Stomach (tissue), 9 donors: ENCODE results near the gene ITGAE. TPM values are rescaled to one million over a fixed set of nuclear protein-coding genes. Genes with fewer than 3 reads are reported as not detected.

Experiments used
- DNase-seq, 2 donors: peaks; one replicate each; pipeline versions ENCODE4 v3.0.0 to v3.0.0-alpha.2; 2013 to 2019
- H3K27ac ChIP-seq, 5 donors: fragments of 200-600 bp in 4 of 5; sonication (generic) in 4 of 5; one replicate each; pipeline ENCODE4 v1.5.1; 2013 to 2019; ENCODE audit warnings: mild to moderate bottlenecking in 1 of 5, moderate library complexity in 1 of 5
- H3K27me3 ChIP-seq, 3 donors: fragments of 200-600 bp; sonication (generic); one replicate each; pipeline ENCODE4 v1.5.1; 2017 to 2019; ENCODE audit warnings: mixed run types in 1 of 3
- H3K36me3 ChIP-seq, 4 donors: fragments of 200-600 bp; sonication (generic); 1 replicate in 3 of 4; 2 replicates in 1 of 4; pipeline ENCODE4 v1.5.1; 2016 to 2019
- H3K4me1 ChIP-seq, 4 donors: fragments of 200-600 bp; sonication (generic); one replicate each; pipeline ENCODE4 v1.5.1; 2016 to 2019
- H3K4me3 ChIP-seq, 4 donors: fragments of 200-600 bp; sonication (generic) in 3 of 4; one replicate each; pipeline ENCODE4 v1.5.1; 2016 to 2019; ENCODE audit warnings: mild to moderate bottlenecking in 1 of 4
- H3K9me3 ChIP-seq, 4 donors: fragments of 200-600 bp; sonication (generic); one replicate each; pipeline ENCODE4 v1.5.1; 2016 to 2019
- EP300 ChIP-seq: sonication (generic); formaldehyde crosslinking; IDR thresholded peaks from one replicate; pipeline ENCODE4 v1.6.1; 2017; ENCODE audit warnings: antibody characterized with exemption
- POLR2A ChIP-seq, 4 donors: fragments of 450-650 bp; IDR thresholded peaks; one replicate each; pipeline ENCODE4 v1.6.1; 2016; ENCODE audit warnings: antibody characterized with exemption in 4 of 4, control low read depth in 2 of 4, mild to moderate bottlenecking in 1 of 4, moderate library complexity in 1 of 4
- POLR2AphosphoS5 ChIP-seq, 3 donors: sonication (generic); formaldehyde crosslinking; IDR thresholded peaks; one replicate each; pipeline ENCODE4 v1.6.1; 2016; ENCODE audit warnings: antibody characterized with exemption in 3 of 3
- WGBS, 5 donors: extraction: QIAGEN DNeasy Blood & Tissue Kit in 3 of 5; methylation state at CpG; one replicate each; pipeline versions ENCODE4 v1.1.5 to v1.1.7; 2013 to 2018; 5-methylcytosine and 5-hydroxymethylcytosine counted together
- intact Hi-C: fragments of 100-400 bp; cut with DNase I; formaldehyde crosslinking; loops from one replicate; pipeline ENCODE4 v1.15.1; 2023; ENCODE audit warnings: low total_unique reads
- polyA plus RNA-seq, 3 donors: library from polyadenylated mRNA; stranded (reverse); fragments of 200-250 nt; gene quantifications; one replicate each; pipeline ENCODE4 v1.2.3, GENCODE V29; 2013
- total RNA-seq, 5 donors: library from RNA; depleted of rRNA; stranded (reverse); fragments of >200 nt; gene quantifications; one replicate each; pipeline versions ENCODE4 v1.1.0 to v1.2.3, GENCODE V29; 2014 to 2016
- TF ChIP-seq, protein P1 (sequence below), 7 experiments: fragments of 450-650 bp in 4 of 7; fragments of 200-600 bp in 3 of 7; sonication (generic) in 3 of 7; IDR thresholded peaks; one replicate each; pipeline ENCODE4 v1.5.1; 2016 to 2019; ENCODE audit warnings: antibody characterized with exemption in 7 of 7, control low read depth in 2 of 7, mild to moderate bottlenecking in 1 of 7
- donor health status: healthy with polysubstance abuse.
- donor health status: Bipolar disorder and iron deficiency.
- donor health status: healthy.

Gene ITGAE
- total and polyA plus RNA-seq, 8 donors, result 4.5 to 66.8 (median 31.0) TPM

DNA sequence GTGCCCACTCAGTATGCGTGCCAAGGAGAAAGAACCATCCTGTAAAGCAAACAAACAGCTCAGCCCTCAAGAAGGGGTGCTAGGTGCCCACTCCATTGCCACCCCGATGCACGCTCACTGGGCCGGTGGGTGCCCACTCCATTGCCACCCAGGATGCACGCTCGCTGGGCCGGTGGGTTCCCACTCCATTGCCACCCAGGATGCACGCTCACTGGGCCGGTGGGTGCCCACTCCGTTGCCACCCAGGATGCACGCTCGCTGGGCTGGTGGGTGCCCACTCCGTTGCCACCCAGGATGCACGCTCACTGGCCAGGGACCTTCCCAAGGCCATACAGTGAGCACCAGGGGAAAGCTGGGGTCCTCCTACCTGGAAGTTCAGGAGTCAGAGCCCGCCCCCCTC lies 49.2 kb downstream of the ITGAE start:
- no peak for DNase-seq
- 92 to 98% (median 95%) methylated on average over 6 to 15 of the region's 15 CpGs for WGBS, 5 donors
- intact Hi-C loops, result no loop called here
- Histone ChIP-seq H3K27ac (no peak overlapping the region), H3K27me3 (peaks cover 0 to 30% (median 0%) of the 10 kb centered on the region in 3 donors), H3K4me3 (no peak overlapping the region), H3K4me1 (peaks cover 0 to 19% (median 17%) of the 10 kb centered on the region in 4 donors), H3K9me3 (no peaks in the 10 kb centered on the region), H3K36me3 (no peaks in the 10 kb centered on the region)
- TF ChIP-seq POLR2AphosphoS5 (IDR thresholded peaks at IDR 0.05), result no peak
- TF ChIP-seq, protein P1, sequence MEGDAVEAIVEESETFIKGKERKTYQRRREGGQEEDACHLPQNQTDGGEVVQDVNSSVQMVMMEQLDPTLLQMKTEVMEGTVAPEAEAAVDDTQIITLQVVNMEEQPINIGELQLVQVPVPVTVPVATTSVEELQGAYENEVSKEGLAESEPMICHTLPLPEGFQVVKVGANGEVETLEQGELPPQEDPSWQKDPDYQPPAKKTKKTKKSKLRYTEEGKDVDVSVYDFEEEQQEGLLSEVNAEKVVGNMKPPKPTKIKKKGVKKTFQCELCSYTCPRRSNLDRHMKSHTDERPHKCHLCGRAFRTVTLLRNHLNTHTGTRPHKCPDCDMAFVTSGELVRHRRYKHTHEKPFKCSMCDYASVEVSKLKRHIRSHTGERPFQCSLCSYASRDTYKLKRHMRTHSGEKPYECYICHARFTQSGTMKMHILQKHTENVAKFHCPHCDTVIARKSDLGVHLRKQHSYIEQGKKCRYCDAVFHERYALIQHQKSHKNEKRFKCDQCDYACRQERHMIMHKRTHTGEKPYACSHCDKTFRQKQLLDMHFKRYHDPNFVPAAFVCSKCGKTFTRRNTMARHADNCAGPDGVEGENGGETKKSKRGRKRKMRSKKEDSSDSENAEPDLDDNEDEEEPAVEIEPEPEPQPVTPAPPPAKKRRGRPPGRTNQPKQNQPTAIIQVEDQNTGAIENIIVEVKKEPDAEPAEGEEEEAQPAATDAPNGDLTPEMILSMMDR (IDR thresholded peaks at IDR 0.05), result no peak
- TF ChIP-seq EP300, result no peak
- no peak for TF ChIP-seq POLR2A (IDR thresholded peaks at IDR 0.05)

DNA sequence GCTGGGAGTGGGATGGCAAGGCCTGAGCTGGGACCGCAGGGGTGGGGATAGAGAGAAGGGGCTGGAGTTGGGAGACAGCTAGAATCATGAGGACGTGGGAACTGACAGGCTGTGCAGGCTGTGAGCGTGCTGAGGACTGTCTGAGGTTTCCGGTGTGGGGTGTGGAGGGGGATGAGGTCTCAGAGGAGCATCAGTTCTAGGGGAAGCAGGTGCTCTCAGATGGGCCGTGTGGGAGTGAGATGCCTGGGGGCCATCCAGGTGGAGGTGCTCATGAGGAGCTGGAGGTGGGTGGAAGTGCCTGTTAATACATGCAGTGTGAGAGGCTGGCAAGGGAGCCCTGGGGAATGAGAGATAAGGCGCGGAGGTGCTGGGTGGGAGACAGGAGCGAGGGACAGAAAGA lies 50.1 kb downstream of the ITGAE start:
- Histone ChIP-seq H3K36me3 (no peaks in the 10 kb centered on the region), H3K4me3 (no peak overlapping the region), H3K27ac (peak overlapping the region in 1 of 5 donors; percentile 20), H3K4me1 (peaks cover 0 to 19% (median 17%) of the 10 kb centered on the region in 4 donors), H3K9me3 (no peaks in the 10 kb centered on the region), H3K27me3 (peaks cover 0 to 30% (median 0%) of the 10 kb centered on the region in 3 donors)
- intact Hi-C loops, result no loop called here
- TF ChIP-seq, protein P1 (IDR thresholded peaks at IDR 0.05), result no peak
- no peak for TF ChIP-seq POLR2A (IDR thresholded peaks at IDR 0.05)
- TF ChIP-seq POLR2AphosphoS5 (IDR thresholded peaks at IDR 0.05), result no peak
- no peak for TF ChIP-seq EP300
- no peak for DNase-seq
- WGBS, 5 donors, result 70 to 76% (median 74%) methylated on average over 8 of the region's 8 CpGs

DNA sequence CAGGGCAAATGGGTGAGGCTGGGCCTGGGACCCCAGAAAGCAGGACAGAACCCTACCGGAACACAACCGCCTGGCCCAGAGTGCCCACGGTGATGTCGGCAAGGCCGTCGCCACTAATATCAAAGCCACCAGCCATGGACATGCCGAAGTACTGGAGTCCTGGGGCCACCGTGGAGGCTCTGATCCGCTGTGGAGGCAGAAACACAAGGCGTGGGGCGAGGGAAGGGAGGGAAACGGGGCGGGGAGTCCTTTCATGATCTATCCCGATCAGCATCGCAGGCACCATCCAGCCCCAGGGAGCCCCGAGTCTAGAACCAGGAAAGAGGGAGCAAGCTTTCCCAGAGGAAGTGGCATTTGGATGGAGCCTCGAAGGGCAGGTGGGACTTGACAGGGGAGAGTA lies 50.7 kb downstream of the ITGAE start:
- Histone ChIP-seq H3K27ac (no peak overlapping the region), H3K36me3 (no peaks in the 10 kb centered on the region), H3K4me3 (no peak overlapping the region), H3K9me3 (no peaks in the 10 kb centered on the region), H3K27me3 (peaks cover 0 to 30% (median 0%) of the 10 kb centered on the region in 3 donors), H3K4me1 (peaks cover 0 to 13% (median 11%) of the 10 kb centered on the region in 4 donors)
- no peak for DNase-seq
- WGBS, 5 donors, result 85 to 90% (median 89%) methylated on average over 17 of the region's 17 CpGs
- no peak for TF ChIP-seq POLR2AphosphoS5 (IDR thresholded peaks at IDR 0.05)
- TF ChIP-seq, protein P1 (IDR thresholded peaks at IDR 0.05), result no peak
- TF ChIP-seq POLR2A (IDR thresholded peaks at IDR 0.05), result no peak
- TF ChIP-seq EP300, result no peak
- intact Hi-C loops, result no loop called here

DNA sequence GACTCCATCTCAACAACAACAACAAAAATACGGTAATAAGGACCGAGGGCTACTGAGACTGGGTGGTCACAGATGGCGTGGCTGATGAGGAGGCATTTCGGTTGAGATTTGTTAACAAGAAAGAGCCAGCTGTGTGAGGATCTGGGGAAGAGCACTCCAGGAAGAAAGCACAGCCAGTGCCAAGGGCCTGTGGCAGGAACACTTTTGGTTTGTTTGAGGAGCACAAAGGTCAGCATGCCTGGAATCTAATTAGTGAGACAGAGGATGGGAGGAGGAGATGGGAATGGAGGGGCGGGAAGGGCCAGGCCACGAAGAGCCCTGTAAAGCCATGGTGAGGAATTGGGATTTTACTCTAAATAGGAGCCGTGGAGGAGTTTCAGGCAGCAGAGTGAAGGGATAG lies 52.4 kb downstream of the ITGAE start:
- Histone ChIP-seq H3K4me3 (no peak overlapping the region), H3K27ac (no peak overlapping the region), H3K9me3 (no peaks in the 10 kb centered on the region), H3K36me3 (no peaks in the 10 kb centered on the region), H3K4me1 (no peaks in the 10 kb centered on the region), H3K27me3 (peaks cover 0 to 13% (median 0%) of the 10 kb centered on the region in 3 donors)
- no peak for DNase-seq
- 83 to 91% (median 88%) methylated on average over 7 of the region's 7 CpGs for WGBS, 5 donors
- intact Hi-C loops, result no loop called here
- TF ChIP-seq POLR2AphosphoS5 (IDR thresholded peaks at IDR 0.05) (no peak), EP300 (no peak), POLR2A (IDR thresholded peaks at IDR 0.05) (no peak)
- TF ChIP-seq, protein P1 (IDR thresholded peaks at IDR 0.05), result no peak
